ENCODE results near the gene ZNF619. TPM values are rescaled to one million over a fixed set of nuclear protein-coding genes. Genes with fewer than 3 reads are reported as not detected.

Gene ZNF619
- 5.3 and 5.7 TPM in 2 replicates for total RNA-seq

DNA sequence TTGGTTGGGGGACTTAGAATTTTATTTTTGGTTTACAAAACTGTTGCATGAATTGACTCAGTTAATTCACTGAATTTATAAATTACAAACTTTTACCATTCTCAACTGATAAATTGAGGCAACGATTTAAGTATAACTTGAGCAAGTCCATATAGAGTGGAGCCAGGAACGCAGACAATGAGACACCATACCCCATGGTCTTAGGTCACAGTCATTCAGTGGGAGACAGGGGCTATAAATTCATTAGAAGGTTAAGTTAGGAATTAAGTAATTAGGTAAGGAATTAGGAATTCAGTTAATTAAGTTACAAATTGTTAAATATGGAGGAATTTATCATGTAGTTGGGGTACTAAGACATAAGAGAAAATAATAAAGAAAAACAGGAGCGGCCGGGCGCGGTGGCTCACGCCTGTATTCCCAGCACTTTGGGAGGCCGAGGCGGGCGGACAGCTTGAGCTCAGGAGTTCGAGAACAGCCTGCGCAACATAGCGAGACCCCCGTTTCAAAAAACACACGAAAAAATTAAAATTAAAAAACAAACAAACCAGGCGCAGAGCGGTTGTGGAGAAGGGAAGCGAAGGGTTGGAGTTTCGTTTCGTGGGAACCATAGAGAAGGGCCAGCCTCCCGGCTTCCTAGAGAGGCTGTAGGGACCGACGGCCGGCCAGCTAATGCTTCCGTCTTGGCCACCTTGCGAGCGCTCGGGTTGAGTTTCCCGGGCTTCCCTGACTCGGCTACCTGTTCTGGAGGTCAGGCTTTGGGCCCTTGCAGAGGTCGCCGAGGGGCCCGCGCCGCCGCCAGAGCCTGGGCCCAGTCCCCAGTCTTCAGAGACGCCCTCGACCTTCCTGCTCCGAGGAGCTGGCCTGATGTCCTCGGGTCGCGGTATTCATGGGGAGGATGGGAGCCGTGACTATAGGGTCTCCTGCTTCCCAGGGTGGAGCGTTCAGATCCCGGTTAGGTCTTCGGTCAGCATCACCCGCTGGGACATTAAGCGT lies at the start of gene ZNF619:
Gene ZNF619 (plus strand): TSS at position 645 of the 993 bp plus-strand sequence. CDS start 858 bp downstream, outside the sequence.

DNA sequence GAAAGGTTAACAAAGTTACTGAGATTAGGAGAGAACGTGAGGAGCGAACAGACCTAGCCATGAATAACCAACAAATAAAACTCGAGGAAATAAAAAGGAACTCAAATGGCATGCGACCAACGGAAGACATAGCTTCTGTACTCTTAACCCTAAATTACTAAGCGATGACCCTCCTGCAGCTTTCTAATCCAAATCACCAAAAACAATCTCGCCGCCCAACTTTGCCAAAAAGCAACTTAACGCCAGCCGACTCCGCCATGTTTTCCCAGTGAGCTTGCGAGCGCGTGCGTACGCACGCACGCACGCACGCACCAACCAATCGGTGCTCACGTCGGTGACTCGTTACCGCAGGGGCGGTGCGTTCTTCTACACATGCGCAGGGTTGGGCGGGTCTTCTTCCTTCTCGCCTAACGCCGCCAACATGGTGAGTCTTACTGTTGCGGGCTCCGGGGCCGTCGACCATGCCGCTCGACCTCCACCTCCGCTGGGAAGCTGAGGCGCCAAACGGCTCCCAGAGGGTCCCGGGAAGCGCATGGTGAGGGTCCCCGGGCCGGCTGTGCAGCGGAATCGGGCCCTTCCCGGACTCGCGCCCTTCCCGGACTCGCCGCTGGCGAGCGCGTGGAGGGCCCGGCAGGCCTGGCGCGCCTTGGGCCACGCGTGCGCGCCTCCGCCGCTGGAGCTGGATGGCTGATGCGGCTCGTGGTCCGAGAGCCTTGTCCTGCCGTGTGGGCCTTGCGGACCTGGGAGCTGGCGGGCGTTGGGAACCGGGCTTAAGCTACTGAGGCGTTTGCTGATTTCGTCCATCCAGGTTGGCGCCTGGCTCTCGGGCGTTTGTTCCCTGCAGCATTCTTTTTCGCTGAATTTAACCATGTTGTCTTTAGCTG lies 19.7 kb upstream of the ZNF619 start, which contains the start of gene RPL14:
Gene RPL14 (plus strand): TSS at position 400 of the 884 bp plus-strand sequence. CDS start 133 bp downstream, at position 533.

DNA sequence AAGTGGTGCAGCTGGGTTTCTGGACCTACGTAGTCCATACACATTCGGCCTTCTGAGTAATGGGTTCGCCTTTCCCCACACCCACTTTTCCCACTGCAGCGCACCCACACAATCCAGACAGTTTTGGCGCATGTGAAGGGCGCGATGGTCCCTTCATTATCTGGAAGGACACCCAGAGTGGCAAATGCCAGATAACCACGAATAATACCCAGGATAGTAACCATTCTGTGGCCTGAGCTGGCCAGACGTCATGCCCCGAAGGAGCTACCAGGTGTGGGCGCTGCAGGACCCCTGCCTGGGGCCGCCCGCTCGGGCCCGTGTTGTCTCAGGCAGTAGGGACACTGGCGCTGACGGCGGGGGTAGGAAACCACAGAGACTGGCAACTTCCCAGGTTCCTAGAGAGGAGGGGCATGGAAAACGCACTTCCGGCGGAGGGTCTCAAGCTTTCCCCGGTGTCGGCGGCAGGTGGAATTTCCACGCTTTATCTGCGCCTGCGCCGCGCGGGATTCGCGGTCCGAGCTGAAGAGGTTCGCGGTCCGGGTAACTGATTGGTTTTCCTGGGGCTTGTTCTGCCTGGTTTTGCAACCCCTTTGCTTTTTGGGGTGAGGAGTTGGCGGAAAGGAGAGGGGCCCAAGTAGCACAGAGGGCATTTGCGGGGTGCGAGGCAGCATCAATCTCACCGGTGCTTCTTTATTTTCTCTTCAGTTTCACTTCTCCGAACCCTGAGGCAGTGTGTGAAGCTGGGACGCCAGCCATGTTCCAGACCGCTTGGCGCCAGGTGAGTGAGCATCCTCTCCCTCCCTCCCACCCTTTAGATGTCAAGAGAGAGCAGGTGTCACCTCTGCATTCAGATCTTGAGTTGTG lies 28.9 kb downstream of the ZNF619 start, which contains the start of gene ZNF620:
Gene ZNF620 (plus strand): TSS at position 441 of the 864 bp plus-strand sequence. CDS start 314 bp downstream, at position 755.

DNA sequence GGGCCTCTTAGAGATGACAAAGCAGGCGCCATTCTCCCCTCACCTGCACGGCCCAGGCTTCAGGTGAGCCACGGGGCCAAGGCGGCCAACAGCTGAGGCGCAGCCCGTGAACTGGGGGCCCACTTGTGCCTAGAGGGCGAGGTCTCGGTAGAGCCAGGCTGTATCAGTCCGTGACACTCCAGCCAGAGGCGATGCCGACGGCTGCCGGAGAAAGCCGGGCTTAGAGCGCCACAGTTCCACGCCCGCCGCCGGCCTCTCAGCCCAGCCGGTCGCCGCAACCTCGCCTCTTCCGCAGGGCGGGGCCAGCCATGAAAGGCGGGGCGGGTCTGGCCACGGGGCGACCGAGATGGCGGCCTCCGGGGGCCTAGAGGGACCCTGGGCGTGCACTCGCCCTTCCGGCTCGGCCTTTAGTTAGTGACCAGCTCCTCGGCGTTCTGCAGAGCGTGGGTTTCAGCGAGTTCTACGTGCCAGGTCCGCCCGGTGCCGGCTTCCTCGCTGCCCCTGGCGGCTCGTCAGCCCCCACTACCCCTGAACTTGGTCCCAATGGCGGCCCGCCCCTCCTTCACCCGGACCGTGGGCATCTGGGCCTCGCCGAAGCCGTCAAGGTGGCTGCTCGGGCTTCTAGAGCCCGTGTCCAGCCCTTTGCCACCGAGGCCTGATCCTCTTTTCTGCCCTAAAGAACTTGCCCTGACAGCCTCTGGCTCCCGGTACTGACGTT lies 47.8 kb downstream of the ZNF619 start, which contains the start of gene ZNF621:
Gene ZNF621 (plus strand): TSS at position 393 of the 718 bp plus-strand sequence. CDS start 881 bp downstream, outside the sequence.

Other genes with a start within 250 kb of the ZNF619 start
- gene EIF1B, start 167.4 kb upstream of the ZNF619 start, total RNA-seq, result 10.8 and 16.7 TPM in 2 replicates
- gene ENTPD3, start 89.9 kb upstream of the ZNF619 start, total RNA-seq, result 0.26 and 0.31 TPM in 2 replicates
- 417 and 573 TPM in 2 replicates for gene RPL14, start 19.8 kb upstream of the ZNF619 start, total RNA-seq
- gene ZNF620, start 28.9 kb downstream of the ZNF619 start, total RNA-seq, result 2.4 and 2.7 TPM in 2 replicates
- 12.4 and 16.0 TPM in 2 replicates for gene ZNF621, start 47.8 kb downstream of the ZNF619 start, total RNA-seq

Measured in aortic smooth muscle cell (primary cell).